Nephron progenitor cell (in vitro differentiated cells): Measurements from ENCODE around the gene SLC5A9.
A peak's percentile ranks its signal among the peaks of the same experiment; 100 is the strongest.
"Not testable (repeated sequence)": the region's sequence is repeated elsewhere in the genome, so short reads cannot be mapped to it uniquely, and the experiment has no call there.

Experiments used
- DNase-seq: peaks from one replicate; pipeline ENCODE4 v3.0.0; 2021
- H3K27ac Mint-ChIP-seq: 2 replicates; pipeline ENCODE4 v1.8.0; 2021; ENCODE audit warnings: mild to moderate bottlenecking, moderate library complexity, mixed read lengths
- H3K27me3 Mint-ChIP-seq: 2 replicates; pipeline ENCODE4 v1.8.0; 2021; ENCODE audit warnings: mild to moderate bottlenecking, low read depth, mixed read lengths; ENCODE audit not compliant: poor library complexity
- H3K36me3 Mint-ChIP-seq: 2 replicates; pipeline ENCODE4 v1.8.0; 2021; ENCODE audit warnings: low read depth, mixed read lengths
- H3K4me1 Mint-ChIP-seq: 2 replicates; pipeline ENCODE4 v1.8.0; 2021; ENCODE audit warnings: mixed read lengths
- H3K4me3 Mint-ChIP-seq: 2 replicates; pipeline ENCODE4 v1.8.0; 2021; ENCODE audit warnings: mild to moderate bottlenecking, moderate library complexity, mixed read lengths
- H3K9me3 Mint-ChIP-seq: 2 replicates; pipeline ENCODE4 v1.8.0; 2021; ENCODE audit warnings: mild to moderate bottlenecking, moderate library complexity, mixed read lengths
- TF ChIP-seq, protein P1 (sequence below): fragments of 200-600 bp; sonication (generic); IDR thresholded peaks from 2 replicates; pipeline ENCODE4 v1.5.0; 2021; ENCODE audit warnings: antibody characterized with exemption

Gene SLC5A9

DNA sequence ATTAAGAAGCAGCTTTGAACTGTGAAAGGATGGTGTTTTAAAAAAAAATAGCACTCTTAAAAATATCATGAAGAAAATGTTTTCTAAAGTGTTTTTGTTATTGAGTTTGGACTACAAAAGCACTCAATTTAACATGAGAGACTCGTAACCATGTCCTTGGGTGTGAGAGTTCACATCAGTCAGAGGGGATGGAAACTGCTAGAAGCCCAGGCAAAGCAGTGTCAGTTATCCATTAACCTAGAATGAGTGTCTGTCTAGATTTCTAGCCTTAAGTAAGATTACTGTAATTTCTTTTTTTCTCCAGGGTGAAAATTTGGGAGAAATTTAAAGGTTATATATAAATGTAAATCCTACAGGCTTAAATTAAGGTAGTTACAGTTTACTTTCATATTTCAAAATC is 31.7 kb downstream of the SLC5A9 start:
- H3K9me3 Mint-ChIP-seq: no peaks in the 10 kb centered on the region
- no peak overlapping the region for H3K4me3 Mint-ChIP-seq
- DNase-seq: no peak
- no peaks in the 10 kb centered on the region for H3K4me1 Mint-ChIP-seq
- peaks cover 24% of the 10 kb centered on the region for H3K27me3 Mint-ChIP-seq
- TF ChIP-seq, protein P1, sequence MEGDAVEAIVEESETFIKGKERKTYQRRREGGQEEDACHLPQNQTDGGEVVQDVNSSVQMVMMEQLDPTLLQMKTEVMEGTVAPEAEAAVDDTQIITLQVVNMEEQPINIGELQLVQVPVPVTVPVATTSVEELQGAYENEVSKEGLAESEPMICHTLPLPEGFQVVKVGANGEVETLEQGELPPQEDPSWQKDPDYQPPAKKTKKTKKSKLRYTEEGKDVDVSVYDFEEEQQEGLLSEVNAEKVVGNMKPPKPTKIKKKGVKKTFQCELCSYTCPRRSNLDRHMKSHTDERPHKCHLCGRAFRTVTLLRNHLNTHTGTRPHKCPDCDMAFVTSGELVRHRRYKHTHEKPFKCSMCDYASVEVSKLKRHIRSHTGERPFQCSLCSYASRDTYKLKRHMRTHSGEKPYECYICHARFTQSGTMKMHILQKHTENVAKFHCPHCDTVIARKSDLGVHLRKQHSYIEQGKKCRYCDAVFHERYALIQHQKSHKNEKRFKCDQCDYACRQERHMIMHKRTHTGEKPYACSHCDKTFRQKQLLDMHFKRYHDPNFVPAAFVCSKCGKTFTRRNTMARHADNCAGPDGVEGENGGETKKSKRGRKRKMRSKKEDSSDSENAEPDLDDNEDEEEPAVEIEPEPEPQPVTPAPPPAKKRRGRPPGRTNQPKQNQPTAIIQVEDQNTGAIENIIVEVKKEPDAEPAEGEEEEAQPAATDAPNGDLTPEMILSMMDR: no peak
- no peak overlapping the region for H3K27ac Mint-ChIP-seq
- no peaks in the 10 kb centered on the region for H3K36me3 Mint-ChIP-seq

DNA sequence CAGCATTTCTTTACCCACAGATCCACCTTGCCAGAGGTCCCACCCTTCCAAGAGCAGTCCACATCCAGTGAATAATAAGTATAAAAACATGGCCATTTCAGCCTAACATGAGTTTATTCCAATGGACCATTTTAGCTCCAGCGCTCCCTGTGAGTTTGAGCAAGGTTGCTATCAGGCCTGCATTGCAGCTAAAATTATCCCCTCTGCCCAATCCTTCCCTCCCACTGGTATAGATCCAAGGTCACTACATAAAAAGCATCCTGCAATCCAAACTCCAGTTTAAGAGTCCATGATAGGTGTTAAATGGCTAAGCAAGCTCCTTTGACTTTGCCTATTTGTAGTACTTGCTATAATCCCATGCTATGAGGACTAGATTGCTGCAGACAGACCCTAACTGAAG is 35.6 kb downstream of the SLC5A9 start:
- DNase-seq: no peak
- H3K27ac Mint-ChIP-seq: no peak overlapping the region
- H3K4me1 Mint-ChIP-seq: no peaks in the 10 kb centered on the region
- TF ChIP-seq, protein P1: no peak
- H3K9me3 Mint-ChIP-seq: no peaks in the 10 kb centered on the region
- H3K4me3 Mint-ChIP-seq: no peak overlapping the region
- H3K27me3 Mint-ChIP-seq: peaks cover 19% of the 10 kb centered on the region
- no peaks in the 10 kb centered on the region for H3K36me3 Mint-ChIP-seq

DNA sequence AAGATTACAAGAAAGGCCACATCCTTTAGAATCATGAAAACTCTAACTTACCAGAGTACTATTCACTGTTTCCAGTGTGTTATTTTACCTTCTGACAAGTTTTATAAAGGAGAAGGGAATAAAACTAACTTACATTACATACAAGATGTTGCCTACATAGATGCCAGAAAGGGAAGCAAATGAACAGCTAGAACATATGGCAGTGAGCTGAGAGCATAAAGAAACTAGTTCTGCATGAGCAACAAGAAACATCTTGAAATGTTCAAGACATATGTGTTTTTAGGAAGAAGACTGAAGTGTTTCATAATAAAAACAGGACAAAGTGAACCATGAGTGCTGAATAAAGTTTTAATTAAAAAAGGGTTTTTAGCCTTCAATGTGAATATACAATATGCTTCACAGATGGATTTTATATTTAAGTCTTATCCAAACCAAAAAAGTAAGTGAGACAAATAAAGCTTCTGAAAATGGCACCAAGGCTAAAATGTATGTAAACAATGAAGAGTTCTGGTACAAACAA is 39.4 kb downstream of the SLC5A9 start:
- H3K9me3 Mint-ChIP-seq: no peaks in the 10 kb centered on the region
- DNase-seq: no peak
- TF ChIP-seq, protein P1: no peak
- H3K4me1 Mint-ChIP-seq: no peaks in the 10 kb centered on the region
- H3K36me3 Mint-ChIP-seq: no peaks in the 10 kb centered on the region
- H3K27ac Mint-ChIP-seq: no peak overlapping the region
- H3K27me3 Mint-ChIP-seq: peaks cover 4% of the 10 kb centered on the region
- no peak overlapping the region for H3K4me3 Mint-ChIP-seq

DNA sequence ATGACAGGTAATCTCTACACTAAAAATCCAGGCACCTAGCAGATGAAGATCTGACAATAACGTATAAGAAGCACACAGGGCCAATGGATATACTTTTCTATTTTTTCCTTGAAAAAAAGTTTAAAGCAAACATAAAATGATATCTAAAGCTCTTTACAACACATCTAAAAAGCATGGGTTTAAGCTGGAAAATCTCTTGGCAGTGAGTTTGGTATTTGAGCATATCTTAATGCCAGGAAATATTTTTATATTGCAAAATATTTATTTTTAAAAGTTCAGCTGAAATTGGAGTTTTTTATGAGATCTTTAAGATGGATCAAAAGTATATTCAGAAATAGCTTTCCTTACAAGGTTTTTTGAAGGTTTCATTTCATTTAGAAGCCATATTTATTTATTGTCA is 40.5 kb downstream of the SLC5A9 start:
- Mint-ChIP-seq H3K36me3 (peaks cover 5% of the 10 kb centered on the region), H3K4me1 (no peaks in the 10 kb centered on the region), H3K4me3 (no peak overlapping the region), H3K27ac (no peak overlapping the region), H3K9me3 (peaks cover 5% of the 10 kb centered on the region), H3K27me3 (peaks cover 4% of the 10 kb centered on the region)
- TF ChIP-seq, protein P1: no peak
- DNase-seq: no peak

DNA sequence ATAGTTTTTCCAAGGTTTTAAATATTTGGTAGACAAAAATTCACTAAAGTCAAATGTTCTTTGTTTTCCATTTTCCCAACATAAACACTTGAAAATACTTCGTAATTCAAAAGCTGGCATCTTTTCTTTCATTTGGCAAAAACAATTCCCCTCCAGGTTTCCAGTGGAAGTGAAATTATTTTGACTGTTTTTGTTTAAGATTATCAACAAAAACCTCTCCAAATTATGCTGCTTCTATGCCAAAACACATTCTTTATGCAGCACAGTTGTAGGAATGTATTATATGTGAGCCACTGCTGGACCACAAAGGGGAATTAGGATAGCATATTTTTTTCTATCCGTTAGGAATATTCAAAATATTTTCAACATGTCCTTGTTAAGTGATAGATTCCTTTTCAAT is 44.1 kb downstream of the SLC5A9 start:
- peaks cover 3% of the 10 kb centered on the region for H3K27me3 Mint-ChIP-seq
- peaks cover 5% of the 10 kb centered on the region for H3K36me3 Mint-ChIP-seq

DNA sequence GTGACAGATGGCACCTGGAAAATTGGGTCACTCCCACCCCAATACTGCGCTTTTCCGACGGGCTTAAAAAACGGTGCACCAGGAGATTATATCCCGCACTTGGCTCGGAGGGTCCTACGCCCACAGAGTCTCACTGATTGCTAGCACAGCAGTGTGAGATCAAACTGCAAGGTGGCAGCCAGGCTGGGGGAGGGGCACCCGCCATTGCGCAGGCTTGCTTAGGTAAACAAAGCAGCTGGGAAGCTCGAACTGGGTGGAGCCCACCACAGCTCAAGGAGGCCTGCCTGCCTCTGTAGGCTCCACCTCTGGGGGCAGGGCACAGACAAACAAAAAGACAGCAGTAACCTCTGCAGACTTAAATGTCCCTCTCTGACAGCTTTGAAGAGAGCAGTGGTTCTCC is 54.9 kb downstream of the SLC5A9 start:
- DNase-seq, H3K36me3 Mint-ChIP-seq, H3K4me3 Mint-ChIP-seq, H3K27ac Mint-ChIP-seq, H3K4me1 Mint-ChIP-seq, H3K27me3 Mint-ChIP-seq: not testable (repeated sequence)
- peaks cover 58% of the 10 kb centered on the region for H3K9me3 Mint-ChIP-seq

More for the DNA sequence above, 44.1 kb downstream of the SLC5A9 start:
- no peak for DNase-seq
- H3K27ac Mint-ChIP-seq: no peak overlapping the region
- H3K4me3 Mint-ChIP-seq: no peak overlapping the region
- TF ChIP-seq, protein P1: no peak
- H3K9me3 Mint-ChIP-seq: peaks cover 5% of the 10 kb centered on the region
- no peaks in the 10 kb centered on the region for H3K4me1 Mint-ChIP-seq

DNA sequence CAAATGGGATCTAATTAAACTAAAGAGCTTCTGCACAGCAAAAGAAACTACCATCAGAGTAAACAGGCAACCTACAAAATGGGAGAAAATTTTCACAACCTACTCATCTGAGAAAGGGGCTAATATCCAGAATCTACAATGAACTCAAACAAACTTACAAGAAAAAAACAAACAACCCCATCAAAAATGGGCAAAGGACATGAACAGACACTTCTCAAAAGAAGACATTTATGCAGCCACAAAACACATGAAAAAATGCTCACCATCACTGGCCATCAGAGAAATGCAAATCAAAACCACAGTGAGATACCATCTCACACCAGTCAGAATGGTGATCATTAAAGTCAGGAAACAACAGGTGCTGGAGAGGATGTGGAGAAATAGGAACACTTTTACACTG is 59.8 kb downstream of the SLC5A9 start:
- not testable (repeated sequence) for H3K36me3 Mint-ChIP-seq, H3K27me3 Mint-ChIP-seq, H3K4me1 Mint-ChIP-seq, DNase-seq, H3K27ac Mint-ChIP-seq, H3K4me3 Mint-ChIP-seq
- peaks cover 50% of the 10 kb centered on the region for H3K9me3 Mint-ChIP-seq

DNA sequence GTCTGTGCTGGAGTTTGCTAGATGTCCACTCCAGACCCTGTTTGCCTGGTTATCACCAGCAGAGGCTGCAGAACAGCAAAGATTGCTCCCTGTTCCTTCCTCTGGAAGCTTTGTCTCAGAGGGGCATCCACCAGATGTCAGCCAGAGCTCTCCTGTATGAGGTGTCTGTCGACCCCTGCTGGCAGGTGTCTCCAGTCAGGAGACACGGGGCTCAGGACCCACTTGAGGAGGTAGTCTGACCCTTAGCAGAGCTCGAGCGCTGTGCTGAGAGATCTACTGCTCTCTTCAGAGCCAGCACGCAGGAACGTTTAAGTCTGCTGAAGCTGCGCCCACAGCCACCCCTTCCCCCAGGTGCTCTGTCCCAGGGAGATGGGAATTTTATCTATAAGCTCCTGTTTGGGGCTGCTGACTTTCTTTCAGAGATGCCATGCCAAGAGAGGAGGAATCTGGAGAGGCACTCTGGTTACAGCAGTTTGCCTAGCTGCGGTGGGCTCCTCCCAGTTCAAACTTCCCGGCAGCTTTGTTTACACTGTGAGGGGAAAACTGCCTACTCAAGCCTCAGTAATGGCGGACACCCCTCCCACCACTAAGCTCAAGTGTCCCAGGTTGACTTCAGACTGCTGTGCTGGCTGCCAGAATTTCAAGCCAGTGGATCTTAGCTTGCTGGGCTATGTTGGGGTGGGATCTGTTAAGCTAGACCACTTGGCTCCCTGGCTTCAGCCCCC is 62.3 kb downstream of the SLC5A9 start:
- not testable (repeated sequence) for H3K4me1 Mint-ChIP-seq, H3K36me3 Mint-ChIP-seq, H3K27me3 Mint-ChIP-seq, H3K27ac Mint-ChIP-seq, H3K4me3 Mint-ChIP-seq
- peaks cover 47% of the 10 kb centered on the region for H3K9me3 Mint-ChIP-seq
- DNase-seq: peak; percentile 6
